H1 (cell line): ENCODE data around the gene SF3B1. TPM values are rescaled to one million over a fixed set of nuclear protein-coding genes. Genes with fewer than 3 reads are reported as not detected.

Experiments
- CTCF ChIA-PET: fragments of 300-600 bp; sonication (Branson Sonifier 250); formaldehyde crosslinking; loops from one replicate; lab custom pipeline; 2021; ENCODE audit not compliant: partially characterized antibody; lab: Charles Lee
- POLR2A ChIA-PET: fragments of 300-600 bp; sonication (Branson Sonifier 250); formaldehyde crosslinking; loops from one replicate; lab custom pipeline; 2021; ENCODE audit warnings: inconsistent platforms; ENCODE audit not compliant: partially characterized antibody; lab: Charles Lee
- DNase-seq, 2 experiments: peaks; one replicate each; pipeline versions ENCODE4 v3.0.0 to v3.0.0-alpha.2; 2010 to 2022; ENCODE audit warnings: low spot score in 2 of 2, low read depth in 1 of 2, mixed read lengths in 1 of 2
- FAIRE-seq: peaks from 2 replicates; lab custom pipeline; 2011; peaks lifted over from hg19 to GRCh38; lab: Jason Lieb, UNC
- H2AFZ ChIP-seq: 2 replicates; pipeline ENCODE4 v1.8.1; 2012; ENCODE audit warnings: low read length, inconsistent platforms
- H2AK5ac ChIP-seq: 2 replicates; pipeline ENCODE4 v1.6.1; 2013; ENCODE audit warnings: low read depth, low read length
- H2BK120ac ChIP-seq: replicated peaks from 2 replicates; pipeline ENCODE3; 2013; ENCODE audit warnings: low read depth, low read length, inconsistent platforms
- H2BK12ac ChIP-seq: 2 replicates; pipeline ENCODE4 v1.6.1; 2013; ENCODE audit warnings: low read depth, low read length
- H2BK15ac ChIP-seq: 2 replicates; pipeline ENCODE4 v1.6.1; 2013; ENCODE audit warnings: low read length
- H2BK20ac ChIP-seq: 2 replicates; pipeline ENCODE4 v1.6.1; 2013; ENCODE audit warnings: low read length
- H2BK5ac ChIP-seq: 2 replicates; pipeline ENCODE4 v1.6.1; 2013; ENCODE audit warnings: low read depth, low read length
- H3K14ac ChIP-seq: 2 replicates; pipeline ENCODE4 v1.6.1; 2013; ENCODE audit warnings: inconsistent platforms; ENCODE audit not compliant: insufficient read length
- H3K18ac ChIP-seq: 2 replicates; pipeline ENCODE4 v1.6.1; 2013; ENCODE audit warnings: low read length; ENCODE audit errors: extremely low read depth
- H3K23ac ChIP-seq: 2 replicates; pipeline ENCODE4 v1.6.1; 2013; ENCODE audit warnings: inconsistent platforms; ENCODE audit not compliant: insufficient read length
- H3K23me2 ChIP-seq: 2 replicates; pipeline ENCODE4 v1.6.1; 2013; ENCODE audit warnings: low read depth, low read length
- H3K27ac ChIP-seq: 2 replicates; pipeline ENCODE4 v1.6.1; 2011; ENCODE audit warnings: low read depth, low read length, inconsistent platforms
- H3K27me3 ChIP-seq, 4 experiments: replicated peaks in 1 of 4; 1 replicate in 1 of 4; 2 replicates in 3 of 4; pipeline versions ENCODE4 v1.6.1 to v1.8.1; 2011 to 2013; ENCODE audit warnings: low read length in 3 of 4, mild to moderate bottlenecking in 3 of 4, inconsistent platforms in 2 of 4, mixed read lengths in 2 of 4, moderate library complexity in 1 of 4; ENCODE audit not compliant: control insufficient read depth in 3 of 4, insufficient read depth in 3 of 4; ENCODE audit errors: extremely low read depth in 1 of 4
- H3K36me3 ChIP-seq, 4 experiments: 2 replicates each; pipeline versions ENCODE4 v1.6.1 to v1.8.1; 2011 to 2013; ENCODE audit warnings: mild to moderate bottlenecking in 4 of 4, low read length in 3 of 4, moderate library complexity in 2 of 4, control low read depth in 1 of 4, inconsistent platforms in 1 of 4; ENCODE audit not compliant: insufficient read depth in 4 of 4, control insufficient read depth in 2 of 4
- H3K4ac ChIP-seq: replicated peaks from 2 replicates; pipeline ENCODE3; 2013; ENCODE audit warnings: low read length, low read depth, mixed read lengths, inconsistent platforms; ENCODE audit not compliant: insufficient read length
- H3K4me1 ChIP-seq, 4 experiments: replicated peaks in 1 of 4; 1 replicate in 1 of 4; 2 replicates in 3 of 4; pipeline versions ENCODE4 v1.6.1 to v1.8.1; 2011 to 2013; ENCODE audit warnings: low read length in 3 of 4, inconsistent platforms in 2 of 4, mixed read lengths in 1 of 4; ENCODE audit not compliant: insufficient read depth in 4 of 4, control insufficient read depth in 3 of 4
- H3K4me2 ChIP-seq, 2 experiments: 2 replicates each; pipeline versions ENCODE4 v1.6.1 to v1.8.1; 2011 to 2013; ENCODE audit warnings: low read depth in 2 of 2, low read length in 2 of 2, control low read depth in 1 of 2, inconsistent platforms in 1 of 2, mild to moderate bottlenecking in 1 of 2; ENCODE audit not compliant: insufficient read depth in 1 of 2
- H3K4me3 ChIP-seq, 4 experiments: fragments of 200-600, 300-600 bp in 1 of 4; sonication (generic), shearing (Covaris generic), sonication (Bioruptor Twin) in 1 of 4; 2 replicates each; pipeline versions ENCODE4 v1.5.1 to v1.8.1; 2011 to 2016; ENCODE audit warnings: low read length in 4 of 4, low read depth in 3 of 4, control low read depth in 2 of 4, inconsistent platforms in 2 of 4, mild to moderate bottlenecking in 2 of 4, mixed read lengths in 1 of 4, moderate library complexity in 1 of 4; ENCODE audit not compliant: insufficient read depth in 2 of 4; ENCODE audit errors: extremely low read depth in 1 of 4
- H3K56ac ChIP-seq: replicated peaks from 2 replicates; pipeline ENCODE3; 2013; ENCODE audit warnings: low read depth, mild to moderate bottlenecking, mixed read lengths, low read length, inconsistent platforms; ENCODE audit not compliant: insufficient read length
- H3K79me1 ChIP-seq: 2 replicates; pipeline ENCODE4 v1.6.1; 2013; ENCODE audit warnings: low read depth, low read length, control low read depth
- H3K79me2 ChIP-seq, 2 experiments: 2 replicates each; pipeline versions ENCODE4 v1.6.1 to v1.8.1; 2012 to 2013; ENCODE audit warnings: low read length in 2 of 2, mild to moderate bottlenecking in 2 of 2, inconsistent platforms in 1 of 2; ENCODE audit not compliant: insufficient read depth in 2 of 2, control insufficient read depth in 1 of 2
- H3K9ac ChIP-seq, 4 experiments: replicated peaks in 1 of 4; 1 replicate in 1 of 4; 2 replicates in 3 of 4; pipeline versions ENCODE4 v1.6.1 to v1.8.1; 2011 to 2013; ENCODE audit warnings: low read depth in 3 of 4, low read length in 3 of 4, control low read depth in 2 of 4, mild to moderate bottlenecking in 2 of 4, moderate library complexity in 2 of 4, inconsistent platforms in 1 of 4; ENCODE audit errors: extremely low read depth in 1 of 4
- H3K9me3 ChIP-seq, 2 experiments: 2 replicates each; pipeline versions ENCODE4 v1.6.1 to v1.8.1; 2012 to 2013; ENCODE audit warnings: mild to moderate bottlenecking in 2 of 2, moderate library complexity in 2 of 2, control low read depth in 1 of 2, inconsistent platforms in 1 of 2, low read depth in 1 of 2, low read length in 1 of 2, mixed read lengths in 1 of 2; ENCODE audit not compliant: insufficient read depth in 2 of 2
- H4K20me1 ChIP-seq, 2 experiments: replicated peaks in 1 of 2; 2 replicates each; pipeline versions ENCODE3 to v1.8.1; 2011 to 2013; ENCODE audit warnings: inconsistent platforms in 2 of 2, low read length in 2 of 2, mild to moderate bottlenecking in 1 of 2; ENCODE audit not compliant: insufficient read depth in 2 of 2, control insufficient read depth in 1 of 2
- H4K5ac ChIP-seq: 2 replicates; pipeline ENCODE4 v1.6.1; 2013; ENCODE audit warnings: low read length, low read depth, mixed read lengths, inconsistent platforms; ENCODE audit not compliant: insufficient read length
- H4K8ac ChIP-seq: 2 replicates; pipeline ENCODE4 v1.8.0; 2013; ENCODE audit warnings: mild to moderate bottlenecking, moderate library complexity, low read length, inconsistent platforms; ENCODE audit not compliant: insufficient read depth; ENCODE audit errors: extremely low read depth
- H4K91ac ChIP-seq: replicated peaks from 2 replicates; pipeline ENCODE3; 2013; ENCODE audit warnings: low read length, mixed read lengths, inconsistent platforms; ENCODE audit not compliant: insufficient read length
- CHD2 ChIP-seq: IDR thresholded peaks from 2 replicates; pipeline ENCODE4 v1.6.1; 2012; ENCODE audit warnings: low read length, improper control_type of control experiment
- GTF2F1 ChIP-seq: IDR thresholded peaks from 2 replicates; pipeline ENCODE4 v1.6.1; 2012; ENCODE audit warnings: low read depth, low read length, improper control_type of control experiment, borderline replicate concordance
- HDAC6 ChIP-seq: IDR thresholded peaks from one replicate; pipeline ENCODE4 v1.7.1; 2012; ENCODE audit warnings: low read depth, mild to moderate bottlenecking, inconsistent platforms, low read length, moderate library complexity
- JUN ChIP-seq: IDR thresholded peaks from 2 replicates; pipeline ENCODE4 v1.6.1; 2011; ENCODE audit warnings: low read depth, mild to moderate bottlenecking, improper control_type of control experiment, low read length
- JUND ChIP-seq: IDR thresholded peaks from 2 replicates; pipeline ENCODE4 v1.6.1; 2011; ENCODE audit warnings: mild to moderate bottlenecking, improper control_type of control experiment, low read length
- KDM4A ChIP-seq: IDR thresholded peaks from one replicate; pipeline ENCODE4 v1.7.1; 2012; ENCODE audit warnings: low read depth, mild to moderate bottlenecking, moderate library complexity, low read length, inconsistent platforms; ENCODE audit not compliant: severe bottlenecking
- POLR2AphosphoS5 ChIP-seq: IDR thresholded peaks from 2 replicates; pipeline ENCODE4 v1.6.1; 2011; ENCODE audit warnings: low read depth, low read length
- WGBS, 2 experiments: shearing (Covaris generic) in 1 of 2; methylation state at CpG; one replicate each; pipeline versions ENCODE4 v1.1.6 to v1.1.7; 2013 to 2015; ENCODE audit warnings: low lambda C conversion rate in 2 of 2, mixed read lengths in 2 of 2, inconsistent platforms in 1 of 2, low coverage in 1 of 2, missing lambda C conversion rate in 1 of 2; ENCODE audit not compliant: insufficient replicate concordance in 2 of 2, insufficient coverage in 1 of 2, insufficient read length in 1 of 2; ENCODE audit errors: extremely low coverage in 1 of 2, missing lambda C conversion rate in 1 of 2; 5-methylcytosine and 5-hydroxymethylcytosine counted together
- polyA plus RNA-seq, 7 experiments: library from polyadenylated mRNA; depleted of rRNA in 3 of 7; stranded (reverse) in 5 of 7; unstranded in 2 of 7; fragments of >200 nt in 5 of 7; fragments of 200-250 nt in 2 of 7; gene quantifications; 1 replicate in 5 of 7; 2 replicates in 1 of 7; 4 replicates in 1 of 7; pipeline versions ENCODE4 v1.2.1 to v1.2.3, GENCODE V29; 2011 to 2013; ENCODE audit warnings: missing spikeins in 2 of 7, mixed read lengths in 2 of 7
- total RNA-seq: library from RNA; stranded (reverse); fragmentation: NEBNext Ultra II Directional; extraction: Animal tissue kit (Norgen Biotek cat#: 25700); gene quantifications from 2 replicates; pipeline ENCODE4 v1.2.1, GENCODE V29; 2021

The SF3B1 gene
- total and polyA plus RNA-seq, 2 of the 8 experiments (the other 6 are each of a cell fraction or from before 2014, with no cell fraction given), result 320 to 403 TPM

DNA sequence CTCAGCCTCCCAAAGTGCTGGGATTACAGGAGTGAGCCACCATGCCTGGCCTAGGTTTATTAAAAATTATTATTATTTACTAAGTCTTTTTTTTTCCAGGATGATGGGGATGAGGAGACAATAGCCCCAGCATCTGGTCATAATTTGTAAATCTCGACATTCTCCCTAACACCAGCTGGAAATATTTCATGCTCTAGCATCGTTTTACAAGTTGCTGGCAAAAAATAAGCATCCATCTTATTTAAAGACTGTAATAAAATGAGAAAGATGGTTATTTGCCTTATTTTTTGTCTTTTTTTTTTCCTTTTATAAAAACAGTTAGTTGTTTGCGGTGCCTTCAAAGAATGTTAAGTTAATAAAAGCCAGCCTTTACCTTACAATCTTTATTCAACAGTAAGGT lies 56.7 kb downstream of the SF3B1 start:
- Histone ChIP-seq H2AK5ac (no peak overlapping the region), H2AFZ (no peak overlapping the region), H2BK15ac (no peak overlapping the region)
- no peak for TF ChIP-seq JUND
- TF ChIP-seq GTF2F1, result no peak
- TF ChIP-seq JUN, result no peak
- no peak for TF ChIP-seq HDAC6
- no peak for TF ChIP-seq POLR2AphosphoS5
- no peak for TF ChIP-seq KDM4A
- no peak for TF ChIP-seq CHD2
- TF ChIP-seq, all 59 proteins: peak for 0
- no peak overlapping the region for H4K91ac ChIP-seq
- no peak overlapping the region for H2BK20ac ChIP-seq
- H3K36me3 ChIP-seq, result no peaks in the 10 kb centered on the region
- H3K23ac ChIP-seq, result no peak overlapping the region
- FAIRE-seq (no peak), DNase-seq (no peak)
- POLR2A ChIA-PET, result interaction anchor here (1.2 kb wide), 1 partner anchor 13 kb away, joined by 4 read pairs; no protein-coding TSS in a partner anchor
- WGBS, 2 experiments, result 61% methylated on average over 3 of the region's 3 CpGs; no CpG with 5 or more reads in 1 of the 2 experiments
- H3K4me3 ChIP-seq, result no peak overlapping the region
- no peak overlapping the region for H3K4ac ChIP-seq
- H3K14ac ChIP-seq, result no peak overlapping the region
- no peaks in the 10 kb centered on the region for H4K20me1 ChIP-seq
- no peaks in the 10 kb centered on the region for H3K79me1 ChIP-seq
- H2BK120ac ChIP-seq, result no peak overlapping the region
- H3K4me1 ChIP-seq, result no peaks in the 10 kb centered on the region
- no peak overlapping the region for H4K8ac ChIP-seq
- no peaks in the 10 kb centered on the region for H3K23me2 ChIP-seq
- no peak overlapping the region for H3K56ac ChIP-seq
- no peak overlapping the region for H3K18ac ChIP-seq
- H3K9me3 ChIP-seq, result no peaks in the 10 kb centered on the region
- no peak overlapping the region for H3K27ac ChIP-seq
- no peak overlapping the region for H2BK12ac ChIP-seq
- no peaks in the 10 kb centered on the region for H3K79me2 ChIP-seq
- no peaks in the 10 kb centered on the region for H3K27me3 ChIP-seq
- CTCF ChIA-PET, result interaction anchor here (0.6 to 2.9 kb wide), 17 partner anchors 9 to 1321 kb away, joined by 3 to 18 read pairs (median 3); no protein-coding TSS in a partner anchor
- H2BK5ac ChIP-seq, result no peak overlapping the region
- no peak overlapping the region for H3K9ac ChIP-seq
- no peak overlapping the region for H3K4me2 ChIP-seq
- H4K5ac ChIP-seq, result no peak overlapping the region
